ENCODE measurements around the gene ZNF8.

DNA sequence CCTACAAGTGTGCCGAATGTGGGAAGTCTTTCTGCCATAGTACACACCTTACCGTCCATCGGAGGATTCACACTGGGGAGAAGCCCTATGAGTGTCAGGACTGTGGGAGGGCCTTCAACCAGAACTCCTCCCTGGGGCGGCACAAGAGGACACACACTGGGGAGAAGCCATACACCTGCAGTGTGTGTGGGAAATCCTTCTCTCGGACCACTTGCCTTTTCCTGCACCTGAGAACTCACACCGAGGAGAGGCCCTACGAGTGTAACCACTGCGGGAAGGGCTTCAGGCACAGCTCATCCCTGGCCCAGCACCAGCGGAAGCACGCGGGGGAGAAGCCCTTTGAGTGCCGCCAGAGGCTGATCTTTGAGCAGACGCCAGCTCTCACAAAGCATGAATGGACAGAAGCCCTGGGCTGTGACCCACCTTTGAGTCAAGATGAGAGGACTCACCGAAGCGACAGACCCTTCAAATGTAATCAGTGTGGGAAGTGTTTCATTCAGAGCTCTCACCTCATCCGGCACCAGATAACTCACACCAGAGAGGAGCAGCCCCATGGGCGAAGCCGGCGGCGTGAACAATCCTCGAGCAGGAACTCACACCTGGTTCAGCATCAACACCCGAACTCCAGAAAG is 16.1 kb downstream of the ZNF8 start:
- TF ChIP-seq CTCF (IDR thresholded peaks at IDR 0.05), result no peak
- TF ChIP-seq EP300 (IDR thresholded peaks at IDR 0.05), result no peak

All from sigmoid colon (tissue), 4 donors.